ENCODE data around the gene RDH13.
"Not testable (repeated sequence)": the region's sequence is repeated elsewhere in the genome, so short reads cannot be mapped to it uniquely, and the experiment has no call there.

DNA sequence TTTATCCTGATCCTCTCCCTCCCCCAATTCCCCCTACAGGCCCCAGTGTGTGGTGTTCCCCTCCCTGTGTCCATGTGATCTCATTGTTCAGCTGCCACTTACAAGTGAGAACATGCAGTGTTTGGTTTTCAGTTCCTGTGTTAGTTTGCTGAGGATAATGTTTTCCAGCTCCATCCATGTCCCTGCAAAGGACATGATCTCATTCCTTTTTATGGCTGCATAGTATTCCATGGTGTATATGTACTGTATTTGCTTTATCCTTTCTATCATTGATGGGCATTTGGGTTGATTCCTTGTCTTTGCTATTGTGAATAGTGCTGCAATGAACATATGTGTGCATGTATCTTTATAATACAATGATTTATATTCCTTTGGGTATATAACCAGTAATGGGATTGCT is 42.6 kb downstream of the RDH13 start:
- TF ChIP-seq JUN (CRISPR knock-in tag; IDR thresholded peaks at IDR 0.05); ZBTB43 (CRISPR knock-in tag; IDR thresholded peaks at IDR 0.05); CTCF (IDR thresholded peaks at IDR 0.05); ZNF281 (CRISPR knock-in tag; IDR thresholded peaks at IDR 0.05); KAT7 (CRISPR knock-in tag; IDR thresholded peaks at IDR 0.05; ENCODE audit: borderline replicate concordance); NFYB (CRISPR knock-in tag; conservative IDR thresholded peaks at IDR 0.05; ENCODE audit: low read depth); NR1H2 (CRISPR knock-in tag; IDR thresholded peaks at IDR 0.05); MXD4 (CRISPR knock-in tag; IDR thresholded peaks at IDR 0.05; ENCODE audit: borderline replicate concordance); EMX1 (CRISPR knock-in tag; IDR thresholded peaks at IDR 0.05): not testable (repeated sequence)
- TF ChIP-seq, protein P1, sequence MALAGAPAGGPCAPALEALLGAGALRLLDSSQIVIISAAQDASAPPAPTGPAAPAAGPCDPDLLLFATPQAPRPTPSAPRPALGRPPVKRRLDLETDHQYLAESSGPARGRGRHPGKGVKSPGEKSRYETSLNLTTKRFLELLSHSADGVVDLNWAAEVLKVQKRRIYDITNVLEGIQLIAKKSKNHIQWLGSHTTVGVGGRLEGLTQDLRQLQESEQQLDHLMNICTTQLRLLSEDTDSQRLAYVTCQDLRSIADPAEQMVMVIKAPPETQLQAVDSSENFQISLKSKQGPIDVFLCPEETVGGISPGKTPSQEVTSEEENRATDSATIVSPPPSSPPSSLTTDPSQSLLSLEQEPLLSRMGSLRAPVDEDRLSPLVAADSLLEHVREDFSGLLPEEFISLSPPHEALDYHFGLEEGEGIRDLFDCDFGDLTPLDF (CRISPR knock-in tag; IDR thresholded peaks at IDR 0.05): not testable (repeated sequence)
- TF ChIP-seq, protein P2, sequence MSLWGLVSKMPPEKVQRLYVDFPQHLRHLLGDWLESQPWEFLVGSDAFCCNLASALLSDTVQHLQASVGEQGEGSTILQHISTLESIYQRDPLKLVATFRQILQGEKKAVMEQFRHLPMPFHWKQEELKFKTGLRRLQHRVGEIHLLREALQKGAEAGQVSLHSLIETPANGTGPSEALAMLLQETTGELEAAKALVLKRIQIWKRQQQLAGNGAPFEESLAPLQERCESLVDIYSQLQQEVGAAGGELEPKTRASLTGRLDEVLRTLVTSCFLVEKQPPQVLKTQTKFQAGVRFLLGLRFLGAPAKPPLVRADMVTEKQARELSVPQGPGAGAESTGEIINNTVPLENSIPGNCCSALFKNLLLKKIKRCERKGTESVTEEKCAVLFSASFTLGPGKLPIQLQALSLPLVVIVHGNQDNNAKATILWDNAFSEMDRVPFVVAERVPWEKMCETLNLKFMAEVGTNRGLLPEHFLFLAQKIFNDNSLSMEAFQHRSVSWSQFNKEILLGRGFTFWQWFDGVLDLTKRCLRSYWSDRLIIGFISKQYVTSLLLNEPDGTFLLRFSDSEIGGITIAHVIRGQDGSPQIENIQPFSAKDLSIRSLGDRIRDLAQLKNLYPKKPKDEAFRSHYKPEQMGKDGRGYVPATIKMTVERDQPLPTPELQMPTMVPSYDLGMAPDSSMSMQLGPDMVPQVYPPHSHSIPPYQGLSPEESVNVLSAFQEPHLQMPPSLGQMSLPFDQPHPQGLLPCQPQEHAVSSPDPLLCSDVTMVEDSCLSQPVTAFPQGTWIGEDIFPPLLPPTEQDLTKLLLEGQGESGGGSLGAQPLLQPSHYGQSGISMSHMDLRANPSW (CRISPR knock-in tag; conservative IDR thresholded peaks at IDR 0.05; ENCODE audit: low read depth): not testable (repeated sequence)
